Thyroid gland (tissue), 4 donors: ENCODE measurements around the gene SREBF2. TPM values are rescaled to one million over a fixed set of nuclear protein-coding genes. Genes with fewer than 3 reads are reported as not detected.
A peak's percentile ranks its signal among the peaks of the same experiment; 100 is the strongest.
"Not testable (repeated sequence)": the region's sequence is repeated elsewhere in the genome, so short reads cannot be mapped to it uniquely, and the experiment has no call there.

Experiments used
- DNase-seq, 2 donors: peaks; one replicate each; pipeline ENCODE4 v3.0.0-alpha.2; 2019
- H3K27ac ChIP-seq, 3 donors: fragments of 200-600 bp; sonication (generic); 1 replicate in 2 of 3; 2 replicates in 1 of 3; pipeline ENCODE4 v1.5.1; 2016 to 2019; ENCODE audit warnings: mild to moderate bottlenecking in 1 of 3, moderate library complexity in 1 of 3
- H3K27me3 ChIP-seq: fragments of 200-600 bp; sonication (generic); one replicate; pipeline ENCODE4 v1.5.1; 2019
- H3K36me3 ChIP-seq, 2 donors: fragments of 200-600 bp; sonication (generic); one replicate each; pipeline ENCODE4 v1.5.1; 2016 to 2019
- H3K4me1 ChIP-seq, 2 donors: fragments of 200-600 bp; sonication (generic); one replicate each; pipeline ENCODE4 v1.5.1; 2017 to 2019
- H3K4me3 ChIP-seq, 3 donors: fragments of 200-600 bp; sonication (generic); replicated peaks in 1 of 3; 1 replicate in 2 of 3; 2 replicates in 1 of 3; pipeline ENCODE4 v1.5.1; 2016; ENCODE audit warnings: mild to moderate bottlenecking in 1 of 3
- H3K9me3 ChIP-seq: fragments of 200-600 bp; sonication (generic); one replicate; pipeline ENCODE4 v1.5.1; 2017
- CTCF ChIP-seq, 6 experiments: fragments of 200-600 bp in 3 of 6; fragments of 450-650 bp in 3 of 6; sonication (generic) in 3 of 6; IDR thresholded peaks; one replicate each; pipeline ENCODE4 v1.5.1; 2016 to 2019; ENCODE audit warnings: antibody characterized with exemption in 6 of 6, mild to moderate bottlenecking in 2 of 6, inconsistent platforms in 1 of 6, moderate library complexity in 1 of 6
- POLR2A ChIP-seq, 2 donors: fragments of 450-650 bp; IDR thresholded peaks; one replicate each; pipeline ENCODE4 v1.6.1; 2017; ENCODE audit warnings: antibody characterized with exemption in 2 of 2, mild to moderate bottlenecking in 2 of 2, moderate library complexity in 1 of 2
- WGBS, 2 donors: methylation state at CpG; one replicate each; pipeline ENCODE4 v1.1.5; 2017; 5-methylcytosine and 5-hydroxymethylcytosine counted together
- intact Hi-C: fragments of 100-400 bp; cut with DNase I; formaldehyde crosslinking; loops from one replicate; pipeline ENCODE4 v1.15.1; 2023
- microRNA counts, 2 donors: library from miRNA; unstranded; fragments of <30 nt; microRNA quantifications; one replicate each; lab custom pipeline; 2016 to 2017
- microRNA-seq: library from miRNA; unstranded; fragments of <30 nt; microRNA quantifications from one replicate; pipeline ENCODE4, GENCODE V29; 2016
- small RNA-seq: library from RNA; depleted of rRNA; stranded (forward); fragments of <200 nt; gene quantifications from one replicate; pipeline ENCODE3, GENCODE V24; 2016
- total RNA-seq, 4 donors: library from RNA; depleted of rRNA; stranded (reverse); fragments of >200 nt; gene quantifications; one replicate each; pipeline ENCODE4 v1.2.3, GENCODE V29; 2016

The SREBF2 gene
- total RNA-seq, 4 donors from 2014 or later = 34.4 to 91.8 (median 63.7) TPM

DNA sequence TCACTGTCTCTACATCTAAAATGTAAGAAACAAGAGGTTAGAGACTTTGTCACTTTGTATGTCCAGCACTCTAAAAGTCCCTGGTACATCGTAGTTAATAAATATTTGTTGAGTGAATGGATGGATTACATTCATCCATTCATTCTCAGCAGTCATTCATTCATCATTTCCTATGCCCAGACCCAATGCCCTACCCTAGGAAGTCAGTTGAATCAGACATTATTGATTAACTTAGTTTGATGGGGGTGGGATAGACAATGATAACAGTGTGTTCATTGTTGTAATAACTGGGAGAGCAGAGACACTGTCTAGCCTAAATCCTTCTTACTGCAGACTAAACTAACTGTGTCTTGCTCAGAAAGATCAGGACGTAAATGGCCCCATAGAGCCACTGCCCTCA is 115.2 kb downstream of the SREBF2 start:
- Histone ChIP-seq H3K9me3 (no peaks in the 10 kb centered on the region), H3K27me3 (no peaks in the 10 kb centered on the region), H3K4me1 (peaks cover 5 to 13% of the 10 kb centered on the region in 2 donors), H3K36me3 (no peaks in the 10 kb centered on the region), H3K4me3 (no peak overlapping the region), H3K27ac (no peak overlapping the region)
- DNase-seq = no peak
- intact Hi-C loops = loop anchor here (5.0 kb wide), 1 partner anchor 116 kb away; the partner anchor contains the start of gene SREBF2
- TF ChIP-seq POLR2A (IDR thresholded peaks at IDR 0.05) = no peak
- TF ChIP-seq CTCF (IDR thresholded peaks at IDR 0.05) = no peak
- WGBS, 2 donors = 89 to 94% methylated on average over 2 of the region's 2 CpGs

DNA sequence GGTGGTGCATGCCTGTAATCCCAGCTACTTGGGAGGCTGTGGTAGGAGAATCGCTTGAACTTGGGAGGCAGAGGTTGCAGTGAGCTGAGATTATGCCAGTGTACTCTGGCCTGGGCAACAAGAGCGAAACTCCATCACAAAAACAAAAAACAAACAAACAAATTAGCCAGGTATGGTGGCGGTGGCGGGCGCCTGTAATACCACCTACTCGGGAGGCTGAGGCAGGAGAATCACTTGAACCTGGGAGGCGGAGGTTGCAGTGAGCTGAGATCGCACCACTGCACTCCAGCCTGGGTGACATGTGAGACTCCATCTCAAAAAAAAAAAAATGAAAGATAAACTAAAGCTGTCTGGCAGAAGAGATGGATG is 116.0 kb downstream of the SREBF2 start:
- WGBS, 2 donors = 88% methylated on average over 8 of the region's 8 CpGs
- intact Hi-C loops = loop anchor here (5.0 kb wide), 1 partner anchor 117 kb away; the partner anchor contains the start of gene SREBF2
- H3K27ac ChIP-seq = not testable (repeated sequence)

DNA sequence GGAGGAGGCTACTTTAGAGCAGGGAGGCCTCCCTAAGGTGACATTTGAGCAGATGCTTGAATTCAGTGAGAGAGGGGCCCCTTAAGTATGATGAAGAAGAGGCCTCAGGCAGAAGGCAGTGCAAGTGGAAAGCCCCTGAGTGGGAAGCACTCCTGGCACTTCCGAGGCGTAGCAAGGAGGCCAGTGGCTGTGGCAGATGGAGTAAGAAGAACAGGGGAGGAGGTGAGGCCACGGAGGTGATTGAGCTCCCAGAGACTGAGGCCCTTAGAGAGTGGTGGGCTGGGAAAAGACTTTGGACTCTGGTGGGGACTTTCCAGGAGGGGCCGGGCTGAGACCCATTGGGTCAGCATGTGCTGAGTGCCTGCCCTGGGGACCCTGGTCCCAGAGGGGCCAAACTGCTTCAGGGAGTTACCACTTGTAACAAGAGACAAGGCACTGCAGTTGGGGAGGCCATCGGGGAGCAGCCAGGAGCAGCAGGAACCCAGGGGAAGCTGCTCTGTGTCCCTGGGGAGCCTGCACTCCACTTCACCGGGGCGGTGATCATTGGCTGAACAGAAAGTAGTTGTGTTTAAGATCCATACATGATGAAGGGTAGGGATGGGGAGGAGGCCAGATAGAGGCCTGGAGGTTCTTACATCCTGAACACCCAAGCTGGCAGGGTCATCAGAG is 116.5 kb downstream of the SREBF2 start:
- intact Hi-C loops = loop anchor here (5.0 kb wide), 1 partner anchor 117 kb away; the partner anchor contains the start of gene SREBF2
- Histone ChIP-seq H3K4me3 (no peak overlapping the region), H3K27ac (no peak overlapping the region), H3K36me3 (no peaks in the 10 kb centered on the region), H3K27me3 (no peaks in the 10 kb centered on the region), H3K9me3 (no peaks in the 10 kb centered on the region), H3K4me1 (peaks cover 5 to 13% of the 10 kb centered on the region in 2 donors)
- WGBS, 2 donors = 65% methylated on average over 4 to 7 of the region's 7 CpGs
- no peak for DNase-seq
- TF ChIP-seq POLR2A (IDR thresholded peaks at IDR 0.05) (no peak), CTCF (IDR thresholded peaks at IDR 0.05) (no peak)

More for the DNA sequence above, 116.0 kb downstream of the SREBF2 start:
- H3K36me3 ChIP-seq, DNase-seq, H3K27me3 ChIP-seq, H3K4me3 ChIP-seq, H3K9me3 ChIP-seq: not testable (repeated sequence)
- H3K4me1 ChIP-seq = peaks cover 5 to 13% of the 10 kb centered on the region in 2 donors

DNA sequence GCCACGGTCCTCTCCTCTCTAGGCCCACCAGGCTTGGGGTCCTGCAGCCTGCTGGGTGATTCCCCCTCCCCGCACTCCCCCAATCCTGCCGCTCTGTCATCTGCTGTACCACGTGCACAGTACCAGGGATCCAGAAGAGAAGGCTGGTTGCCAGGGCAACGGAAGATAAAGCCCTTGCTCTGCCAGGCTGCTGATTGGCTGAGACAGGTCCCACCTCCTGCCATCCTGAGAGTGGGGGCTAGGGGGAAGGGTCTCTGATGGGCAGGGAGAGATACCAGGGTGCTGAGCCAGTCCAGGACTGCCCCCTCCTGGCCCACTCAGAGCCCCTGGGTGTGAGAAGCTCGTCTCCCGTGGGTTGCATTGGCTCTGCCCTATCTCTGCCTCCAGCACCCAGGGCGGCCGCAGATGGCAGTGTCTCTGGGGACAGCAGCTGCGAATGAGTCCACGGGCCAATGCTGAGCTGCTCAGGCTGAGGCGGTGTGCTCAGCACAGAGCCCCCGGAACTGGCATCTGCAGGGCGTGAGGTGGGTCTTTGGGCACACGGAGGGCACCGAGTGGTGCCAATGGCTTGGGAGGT is 119.1 kb downstream of the SREBF2 start, which contains the start of gene SMIM45:
Gene SMIM45, plus strand, starts transcription at position 253 of the 577 bp plus-strand sequence.
- WGBS, 2 donors = 69 to 74% methylated on average over 11 to 15 of the region's 16 CpGs
- Histone ChIP-seq H3K36me3 (no peaks in the 10 kb centered on the region), H3K4me1 (peaks cover 0 to 3% of the 10 kb centered on the region in 2 donors), H3K4me3 (no peak within 1 kb of the TSS), H3K27ac (no peak within 1 kb of the TSS), H3K9me3 (no peaks in the 10 kb centered on the region), H3K27me3 (no peaks in the 10 kb centered on the region)
- intact Hi-C loops = loop anchor here (10.0 kb wide), 1 partner anchor 123 kb away; the partner anchor contains the start of genes NAGA, PHETA2 and SMDT1
- DNase-seq = no peak
- no peak for TF ChIP-seq CTCF (IDR thresholded peaks at IDR 0.05)
- no peak for TF ChIP-seq POLR2A (IDR thresholded peaks at IDR 0.05)

DNA sequence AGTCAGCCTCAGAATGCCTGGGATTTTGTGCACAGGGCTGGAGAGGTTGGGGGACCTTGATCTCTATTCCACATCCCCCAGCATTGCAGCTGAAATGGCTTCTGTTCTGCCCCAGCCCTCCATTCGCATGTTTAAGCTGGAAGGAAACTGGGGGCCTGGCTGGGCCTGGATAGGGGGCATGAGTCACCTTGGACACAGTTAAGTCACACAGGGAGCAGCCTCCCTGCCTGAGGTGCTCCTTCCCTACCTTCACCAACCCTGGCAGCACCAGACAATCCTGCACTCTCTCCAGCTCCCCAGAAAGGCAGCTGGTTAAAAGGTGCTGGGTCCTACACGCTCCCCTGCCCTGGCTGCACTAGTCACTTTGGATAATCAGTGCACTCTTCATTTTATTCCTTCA is 119.8 kb downstream of the SREBF2 start:
- Histone ChIP-seq H3K4me1 (peaks cover 0 to 4% of the 10 kb centered on the region in 2 donors), H3K27ac (no peak overlapping the region), H3K27me3 (no peaks in the 10 kb centered on the region), H3K4me3 (no peak overlapping the region), H3K9me3 (no peaks in the 10 kb centered on the region), H3K36me3 (no peaks in the 10 kb centered on the region)
- TF ChIP-seq CTCF (IDR thresholded peaks at IDR 0.05) = no peak
- TF ChIP-seq POLR2A (IDR thresholded peaks at IDR 0.05) = no peak
- intact Hi-C loops = loop anchor here (10.0 kb wide), 1 partner anchor 122 kb away; the partner anchor contains the start of genes NAGA, PHETA2 and SMDT1
- no peak for DNase-seq
- 90% methylated on average over 2 of the region's 2 CpGs for WGBS, 2 donors

MicroRNAs encoded within 50 kb of the gene (microRNA counts, 767-probe panel; counts per million panel counts)
- microRNA hsa-miR-33a-5p (lab: Ali Mortazavi, UCI) = 2,400 to 2,419 counts per million in 2 donors

Small RNA genes lying within 50 kb of the gene (microRNA-seq; reads per million reads assigned to microRNA genes)
- gene MIR33A = 9.1 reads per million, percentile 24 among the genes with 10 or more reads in this experiment

Small RNA genes lying within 50 kb of the gene (small RNA-seq; reads per million reads assigned to genes)
- 1.7 reads per million, percentile 49 among the genes with 10 or more reads in this experiment for gene MIR33A

Other genes with a start within 250 kb of the SREBF2 start
- gene PMM1, start 243.3 kb upstream of the SREBF2 start, total RNA-seq = 10 to 100 TPM; 17.7 to 26.1 (median 23.8) TPM
- 10 to 100 TPM; 17.8 to 24.7 (median 20.8) TPM for gene DESI1, start 212.1 kb upstream of the SREBF2 start, total RNA-seq
- 100 to 1,000 TPM; 171 to 220 (median 195) TPM for gene XRCC6, start 211.8 kb upstream of the SREBF2 start, total RNA-seq
- gene SNU13, start 144.2 kb upstream of the SREBF2 start, total RNA-seq = 100 to 1,000 TPM; 127 to 194 (median 176) TPM
- gene MEI1, start 133.6 kb upstream of the SREBF2 start, total RNA-seq = 1 to 10 TPM in 2 of 4 donors, under 1 TPM in 2; 0.25 to 5.2 (median 1.4) TPM
- 10 to 100 TPM in 3 of 4 donors, 1 to 10 TPM in 1; 6.6 to 18.8 (median 14.4) TPM for gene CCDC134, start 32.4 kb upstream of the SREBF2 start, total RNA-seq
- gene SHISA8, start 82.0 kb downstream of the SREBF2 start, total RNA-seq = not detected
- not detected for gene TNFRSF13C, start 93.7 kb downstream of the SREBF2 start, total RNA-seq
- gene CENPM, start 114.0 kb downstream of the SREBF2 start, total RNA-seq = under 1 TPM in 1 of 4 donors, not detected in 3; 0.56 TPM
- under 1 TPM; 0.22 to 0.75 (median 0.40) TPM for gene SEPTIN3, start 136.3 kb downstream of the SREBF2 start, total RNA-seq
- 1 to 10 TPM; 1.3 to 5.1 (median 2.7) TPM for gene WBP2NL, start 165.7 kb downstream of the SREBF2 start, total RNA-seq
- gene NAGA, start 237.7 kb downstream of the SREBF2 start, total RNA-seq = 10 to 100 TPM; 36.8 to 40.9 (median 38.0) TPM
- 10 to 100 TPM in 1 of 4 donors, 1 to 10 TPM in 3; 5.5 to 13.7 (median 7.3) TPM for gene PHETA2, start 241.1 kb downstream of the SREBF2 start, total RNA-seq
- gene SMDT1, start 246.6 kb downstream of the SREBF2 start, total RNA-seq = 10 to 100 TPM; 18.7 to 30.2 (median 22.0) TPM